ENCODE results near the gene CD40. TPM values are rescaled to one million over a fixed set of nuclear protein-coding genes. Genes with fewer than 3 reads are reported as not detected.

The CD40 gene
- total and polyA plus RNA-seq, 2 of the 4 experiments (the other 2 are of a cell fraction), result 0.36 to 0.92 TPM

DNA sequence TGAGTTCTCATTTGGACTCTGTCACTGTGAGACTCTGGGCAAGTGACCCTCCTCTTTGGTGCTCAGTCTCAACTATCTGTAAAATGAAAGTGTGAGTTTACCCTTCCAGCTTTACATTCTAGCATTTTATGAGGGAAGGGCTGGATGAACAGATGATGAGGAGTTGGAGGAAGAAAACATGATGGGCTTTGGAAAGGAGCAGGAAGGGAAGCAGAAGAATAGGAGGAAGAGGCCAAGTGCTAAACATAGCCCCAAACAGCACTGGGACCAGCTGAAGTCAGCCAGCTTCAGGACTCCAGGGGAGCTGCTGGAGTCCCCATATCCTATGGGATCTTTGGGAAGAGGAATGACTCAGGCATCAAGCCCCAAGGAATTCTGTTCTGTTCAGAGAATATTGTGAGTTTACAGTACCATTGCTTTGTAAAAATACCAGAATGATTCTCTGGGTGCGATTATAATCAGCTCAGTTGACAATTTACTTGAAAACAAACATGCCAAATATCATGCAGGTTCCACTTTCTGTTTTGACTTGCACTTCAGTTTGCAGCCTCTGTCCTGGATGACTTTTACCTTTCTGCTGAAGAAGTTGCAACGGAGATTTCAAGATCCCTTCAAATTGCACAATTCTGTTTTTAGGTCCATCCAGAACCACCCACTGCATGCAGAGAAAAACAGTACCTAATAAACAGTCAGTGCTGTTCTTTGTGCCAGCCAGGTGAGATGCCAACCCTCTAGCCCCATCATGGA, 3.2 kb downstream of the CD40 start:
- POLR2A ChIA-PET (ENCODE audit: unreplicated experiment), result no interaction called here
- CTCF ChIA-PET, result no interaction called here

More for the DNA sequence above, 3.2 kb downstream of the CD40 start:
- Histone ChIP-seq H3K18ac (ENCODE audit: low read depth, low read length) (no peak overlapping the region), H2BK20ac (ENCODE audit: low read depth, low read length) (no peak overlapping the region), H4K5ac (ENCODE audit: low read depth, low read length) (no peak overlapping the region), H3K36me3 (ENCODE audit: control insufficient read depth, insufficient read depth, low read length) (no peaks in the 10 kb centered on the region), H3K14ac (replicated peaks; ENCODE audit: low read depth, low read length) (no peak overlapping the region), H3K4me2 (ENCODE audit: low read depth, low read length) (no peak overlapping the region), H2AK9ac (replicated peaks; ENCODE audit: low read depth, low read length, poor library complexity) (no peak overlapping the region), H3K27me3 (ENCODE audit: control insufficient read depth, insufficient read depth, low read length) (peaks cover 13% of the 10 kb centered on the region), H3K23ac (ENCODE audit: low read depth, low read length) (no peak overlapping the region), H3K79me1 (ENCODE audit: low read depth in 1 of 2, low read length in 2 of 2) (no peaks in the 10 kb centered on the region), H3K9me3 (ENCODE audit: control insufficient read depth, insufficient read depth, low read length) (no peaks in the 10 kb centered on the region), H2BK15ac (ENCODE audit: low read depth, low read length) (no peak overlapping the region), H2AK5ac (ENCODE audit: low read depth, low read length) (no peak overlapping the region), H3K9ac (ENCODE audit: low read depth, low read length) (no peak overlapping the region), H3K4me1 (ENCODE audit: control insufficient read depth, insufficient read depth, low read length) (no peaks in the 10 kb centered on the region), H4K8ac (ENCODE audit: low read depth in 2 of 2, low read length in 2 of 2) (no peak overlapping the region), H2BK5ac (ENCODE audit: low read depth, low read length, poor library complexity, severe bottlenecking) (no peak overlapping the region), H4K91ac (ENCODE audit: insufficient read depth, low read depth, low read length) (no peak overlapping the region), H3K4me3 (ENCODE audit: insufficient read depth, low read depth, low read length) (no peak overlapping the region), H3K27ac (ENCODE audit: insufficient read depth, low read length) (no peak overlapping the region), H4K20me1 (ENCODE audit: insufficient read depth, low read length) (no peaks in the 10 kb centered on the region), H2AFZ (replicated peaks; ENCODE audit: low read length, poor library complexity) (no peak overlapping the region), H2BK120ac (ENCODE audit: low read depth, low read length) (no peak overlapping the region), H3K56ac (ENCODE audit: extremely low read depth, insufficient read depth, low read length) (no peak overlapping the region), H3K9me1 (ENCODE audit: insufficient read depth, low read length) (no peaks in the 10 kb centered on the region), H3K4ac (ENCODE audit: low read depth, low read length) (no peak overlapping the region)
- no TSS peak for BruUV-seq (replicated peaks)
- intact Hi-C loops (cut with micrococcal nuclease), result no loop called here
- dilution Hi-C loops (cut with HindIII; ENCODE audit: low sequenced_read_pairs, unreplicated experiment), result no loop called here
- TF ChIP-seq MXI1 (IDR thresholded peaks at IDR 0.05; ENCODE audit: borderline replicate concordance, low read depth, low read length), result no peak
- TF ChIP-seq RFX5 (IDR thresholded peaks at IDR 0.05; ENCODE audit: low read depth, low read length), result no peak
- in situ Hi-C loops (cut with MboI; ENCODE audit: low sequenced_read_pairs), result no loop called here
- ATAC-seq (ENCODE audit: low read depth) (no peak), DNase-seq (no peak)
- WGBS, 2 experiments (ENCODE audit: extremely low coverage in 2 of 2, insufficient read length in 1 of 2), result no CpG with 5 or more reads among the region's 2 CpGs

Data from IMR-90 (cell line).